Neutrophil (primary cell): Measurements from ENCODE around the gene NKX6-2.

Experiments used
- H3K27ac ChIP-seq: fragments of 200-600 bp; sonication (generic); 2 replicates; pipeline ENCODE4 v1.5.1; 2016; ENCODE audit warnings: mild to moderate bottlenecking, moderate library complexity
- H3K27me3 ChIP-seq: fragments of 200-600 bp; sonication (generic); 2 replicates; pipeline ENCODE4 v1.6.0; 2016; ENCODE audit warnings: mild to moderate bottlenecking
- H3K36me3 ChIP-seq: fragments of 200-600 bp; sonication (generic); 2 replicates; pipeline ENCODE4 v1.5.1; 2017
- H3K4me1 ChIP-seq, 2 experiments: fragments of 200-600 bp in 1 of 2; sonication (generic) in 1 of 2; 1 replicate in 1 of 2; 2 replicates in 1 of 2; pipeline versions ENCODE4 v1.5.1 to v1.6.1; 2013 to 2016; ENCODE audit warnings: low read depth in 1 of 2, low read length in 1 of 2, mild to moderate bottlenecking in 1 of 2, moderate library complexity in 1 of 2; ENCODE audit not compliant: control insufficient read depth in 1 of 2, insufficient read depth in 1 of 2
- H3K4me3 ChIP-seq, 2 experiments: fragments of 200-600 bp in 1 of 2; sonication (generic) in 1 of 2; 1 replicate in 1 of 2; 2 replicates in 1 of 2; pipeline ENCODE4 v1.5.1; 2013 to 2016; ENCODE audit warnings: low read depth in 1 of 2, low read length in 1 of 2, mild to moderate bottlenecking in 1 of 2, moderate library complexity in 1 of 2
- H3K9me3 ChIP-seq: fragments of 200-600 bp; sonication (generic); 2 replicates; pipeline ENCODE4 v1.5.1; 2016
- TF ChIP-seq, protein P1 (sequence below): fragments of 200-600 bp; sonication (generic); IDR thresholded peaks from 2 replicates; pipeline ENCODE4 v1.5.1; 2016; ENCODE audit warnings: antibody characterized with exemption

Gene NKX6-2

DNA sequence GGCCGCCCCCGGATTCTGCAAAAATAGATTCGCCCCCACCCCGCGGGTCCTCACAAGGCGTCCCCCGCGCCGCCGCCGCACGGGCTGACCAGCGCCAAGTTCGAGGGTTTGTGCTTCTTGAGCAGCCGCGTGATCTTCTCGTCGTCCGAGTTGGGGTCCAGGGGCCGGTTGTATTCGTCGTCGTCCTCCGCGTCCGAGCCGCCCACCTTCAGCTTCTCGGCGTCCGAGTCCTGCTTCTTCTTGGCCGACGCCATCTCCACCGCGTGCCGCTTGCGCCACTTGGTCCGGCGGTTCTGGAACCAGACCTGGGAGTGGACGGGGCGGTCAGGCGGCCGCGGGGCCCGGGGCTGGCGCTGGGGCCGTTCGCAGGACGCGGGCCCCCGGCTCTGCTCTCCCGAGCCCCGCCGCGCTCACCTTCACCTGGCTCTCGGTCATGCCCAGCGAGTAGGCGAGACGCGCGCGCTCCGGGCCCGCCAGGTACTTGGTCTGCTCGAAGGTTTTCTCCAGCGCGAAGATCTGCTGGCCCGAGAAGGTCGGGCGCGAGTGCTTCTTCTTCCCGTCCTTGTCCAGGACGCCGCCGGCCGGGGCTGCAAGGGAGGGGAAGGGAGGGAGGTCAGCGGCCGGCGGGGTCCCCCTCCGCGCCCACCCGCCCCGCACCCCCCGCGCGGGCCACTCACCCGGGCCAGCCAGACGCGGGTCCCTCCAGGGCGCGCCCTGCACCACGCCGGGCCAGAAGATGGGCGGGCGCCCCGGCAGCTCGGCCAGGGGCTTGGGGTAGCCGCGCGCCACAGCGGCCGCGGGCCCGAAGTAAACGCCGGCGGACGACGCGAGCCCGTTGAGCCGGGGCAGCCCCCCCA lies 853 bp downstream of the NKX6-2 start:
- TF ChIP-seq, protein P1, sequence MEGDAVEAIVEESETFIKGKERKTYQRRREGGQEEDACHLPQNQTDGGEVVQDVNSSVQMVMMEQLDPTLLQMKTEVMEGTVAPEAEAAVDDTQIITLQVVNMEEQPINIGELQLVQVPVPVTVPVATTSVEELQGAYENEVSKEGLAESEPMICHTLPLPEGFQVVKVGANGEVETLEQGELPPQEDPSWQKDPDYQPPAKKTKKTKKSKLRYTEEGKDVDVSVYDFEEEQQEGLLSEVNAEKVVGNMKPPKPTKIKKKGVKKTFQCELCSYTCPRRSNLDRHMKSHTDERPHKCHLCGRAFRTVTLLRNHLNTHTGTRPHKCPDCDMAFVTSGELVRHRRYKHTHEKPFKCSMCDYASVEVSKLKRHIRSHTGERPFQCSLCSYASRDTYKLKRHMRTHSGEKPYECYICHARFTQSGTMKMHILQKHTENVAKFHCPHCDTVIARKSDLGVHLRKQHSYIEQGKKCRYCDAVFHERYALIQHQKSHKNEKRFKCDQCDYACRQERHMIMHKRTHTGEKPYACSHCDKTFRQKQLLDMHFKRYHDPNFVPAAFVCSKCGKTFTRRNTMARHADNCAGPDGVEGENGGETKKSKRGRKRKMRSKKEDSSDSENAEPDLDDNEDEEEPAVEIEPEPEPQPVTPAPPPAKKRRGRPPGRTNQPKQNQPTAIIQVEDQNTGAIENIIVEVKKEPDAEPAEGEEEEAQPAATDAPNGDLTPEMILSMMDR: no peak
- H3K27ac ChIP-seq: no peak overlapping the region
- no peak overlapping the region for H3K4me3 ChIP-seq
- peaks cover 82% of the 10 kb centered on the region for H3K27me3 ChIP-seq
- peaks cover 35% of the 10 kb centered on the region for H3K36me3 ChIP-seq
- H3K9me3 ChIP-seq: no peaks in the 10 kb centered on the region
- peaks cover 0 to 20% of the 10 kb centered on the region in 2 experiments for H3K4me1 ChIP-seq

DNA sequence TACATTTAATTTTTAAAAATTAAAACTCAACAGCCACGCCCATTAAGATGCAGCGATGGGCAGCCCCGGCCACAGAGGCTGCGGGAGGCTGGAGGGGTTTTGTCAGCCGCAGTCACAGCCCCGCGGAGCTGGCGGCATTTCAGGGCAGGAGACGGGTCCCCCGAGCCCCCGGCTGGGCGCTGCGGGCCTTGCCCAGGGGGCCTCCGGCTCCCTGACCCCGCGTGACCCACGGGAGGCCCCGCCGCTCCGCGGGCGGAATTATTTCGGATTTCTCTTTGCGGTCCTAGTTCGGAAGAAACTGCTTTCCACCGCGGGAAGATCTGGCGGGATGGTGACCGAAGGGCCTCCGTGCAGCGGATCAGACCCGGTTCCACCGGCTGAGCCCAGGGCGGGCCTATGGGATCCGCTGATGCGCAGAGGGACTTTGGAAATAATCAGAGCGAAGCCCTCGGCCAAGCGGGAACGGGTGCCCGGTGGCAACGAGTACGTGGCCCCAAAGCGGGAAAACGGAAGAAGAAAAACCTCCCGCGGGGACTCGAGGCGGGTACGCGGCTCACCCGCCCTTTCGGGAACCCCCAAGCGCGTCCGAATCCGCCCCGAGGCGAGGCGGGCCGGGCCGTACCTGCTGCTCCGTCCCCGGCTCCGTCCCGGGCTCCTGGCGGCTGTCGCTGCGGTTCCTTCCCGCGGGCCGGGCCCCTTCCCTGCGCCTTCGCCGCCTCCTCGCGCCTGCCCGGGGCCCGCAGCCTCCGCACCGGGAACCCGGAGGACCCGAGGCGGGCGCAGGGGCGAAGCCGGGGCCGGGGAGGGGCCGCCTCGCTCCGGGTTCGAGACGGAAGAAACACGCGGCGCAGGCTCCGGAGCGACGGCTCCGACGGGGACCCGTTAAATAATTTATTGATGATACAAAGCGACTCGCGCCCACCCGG lies 1.7 kb downstream of the NKX6-2 start:
- Histone ChIP-seq H3K36me3 (peaks cover 44% of the 10 kb centered on the region), H3K9me3 (no peaks in the 10 kb centered on the region), H3K27ac (no peak overlapping the region), H3K4me3 (no peak overlapping the region), H3K4me1 (peaks cover 0 to 20% of the 10 kb centered on the region in 2 experiments), H3K27me3 (peaks cover 73% of the 10 kb centered on the region)
- TF ChIP-seq, protein P1: no peak

DNA sequence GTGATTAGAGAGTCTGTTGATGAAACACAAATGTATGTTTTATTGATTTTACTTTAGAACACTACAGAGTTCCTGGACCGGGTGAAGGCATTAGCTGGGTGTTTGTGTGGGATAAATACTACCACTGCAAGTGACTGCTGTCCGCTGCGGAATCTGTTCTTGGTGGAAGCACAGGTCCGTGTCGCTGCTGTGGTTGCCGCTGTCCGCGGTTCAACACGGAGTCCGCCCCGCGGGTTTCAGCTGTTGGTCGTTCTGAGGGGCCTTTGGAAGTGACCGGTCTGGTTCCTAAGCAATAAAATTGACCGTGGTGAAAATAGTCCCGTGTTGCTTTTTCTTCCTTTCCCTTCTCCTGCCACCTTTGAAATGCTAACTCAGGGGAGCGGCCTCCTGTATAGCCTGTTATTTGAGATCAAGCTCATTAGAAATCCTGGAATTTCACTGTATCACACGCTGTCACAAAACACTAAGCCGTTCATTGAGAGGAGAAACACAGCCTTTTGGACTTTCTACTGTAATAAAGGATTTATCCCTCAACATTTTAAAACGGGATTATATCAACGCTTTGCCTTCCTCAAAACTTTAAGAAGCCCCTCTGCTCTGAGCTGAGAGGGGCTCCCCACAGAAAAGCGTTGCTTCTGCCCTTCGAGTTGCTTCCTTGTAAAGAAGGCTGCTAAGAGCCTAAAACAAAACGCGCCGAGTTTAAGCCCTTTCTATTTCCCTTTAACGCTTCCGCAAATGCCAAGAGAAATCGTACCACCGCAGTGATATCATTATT lies 2.6 kb downstream of the NKX6-2 start:
- H3K27me3 ChIP-seq: peaks cover 65% of the 10 kb centered on the region
- TF ChIP-seq, protein P1: no peak
- H3K36me3 ChIP-seq: peaks cover 53% of the 10 kb centered on the region
- no peak overlapping the region for H3K4me3 ChIP-seq
- no peak overlapping the region for H3K27ac ChIP-seq
- peaks cover 0 to 20% of the 10 kb centered on the region in 2 experiments for H3K4me1 ChIP-seq
- no peaks in the 10 kb centered on the region for H3K9me3 ChIP-seq

DNA sequence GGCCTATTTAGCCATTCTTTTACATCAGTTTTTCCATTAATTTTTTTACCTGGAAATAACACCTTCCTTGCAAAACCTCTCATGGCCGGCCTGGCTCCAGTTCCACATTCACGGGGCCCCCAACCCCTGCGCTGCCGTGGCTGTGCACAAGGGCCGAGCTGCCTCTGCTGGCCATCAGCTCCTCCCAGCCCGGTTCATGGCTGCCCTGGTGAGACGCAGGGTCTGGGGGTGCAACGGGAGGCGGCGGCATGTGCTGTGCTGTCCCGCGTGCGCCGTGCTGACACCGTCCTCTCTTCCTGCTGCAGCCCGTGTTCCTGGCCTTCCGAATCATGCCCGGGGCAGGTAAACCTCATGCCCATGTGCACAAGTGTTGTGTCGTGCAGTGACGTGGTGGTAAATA lies 4.4 kb downstream of the NKX6-2 start:
- Histone ChIP-seq H3K4me1 (peaks cover 0 to 12% of the 10 kb centered on the region in 2 experiments), H3K4me3 (no peak overlapping the region), H3K27me3 (peaks cover 47% of the 10 kb centered on the region), H3K9me3 (no peaks in the 10 kb centered on the region), H3K27ac (no peak overlapping the region), H3K36me3 (peaks cover 68% of the 10 kb centered on the region)
- TF ChIP-seq, protein P1: no peak

DNA sequence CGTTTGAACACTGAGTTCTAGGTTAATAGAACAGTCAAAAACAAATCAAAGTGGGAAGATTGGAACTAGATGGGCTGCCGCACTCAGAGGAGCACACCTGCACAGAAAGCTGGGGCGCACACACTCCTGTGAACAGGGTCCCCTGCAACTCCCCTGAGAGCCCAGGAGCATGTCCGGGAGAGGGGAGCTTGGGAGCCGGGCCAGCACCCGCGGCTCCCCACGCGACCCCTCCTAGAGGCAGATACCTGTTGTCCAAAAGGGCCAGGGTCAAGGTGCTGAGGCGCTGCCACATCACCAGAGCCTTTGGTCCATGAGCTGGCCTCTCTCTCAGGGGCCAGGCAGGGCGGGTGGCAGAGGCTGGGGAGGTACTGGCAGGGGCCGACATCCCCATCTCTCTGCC lies 5.6 kb downstream of the NKX6-2 start:
- TF ChIP-seq, protein P1: no peak
- Histone ChIP-seq H3K4me1 (peaks cover 0 to 10% of the 10 kb centered on the region in 2 experiments), H3K9me3 (no peaks in the 10 kb centered on the region), H3K27me3 (peaks cover 37% of the 10 kb centered on the region), H3K4me3 (no peak overlapping the region), H3K27ac (no peak overlapping the region), H3K36me3 (peaks cover 80% of the 10 kb centered on the region)
